Measurements from ENCODE around the gene TMEM170B.
"Not testable (repeated sequence)": the region's sequence is repeated elsewhere in the genome, so short reads cannot be mapped to it uniquely, and the experiment has no call there.

The TMEM170B gene

GRCh38 chr6:11528996-11529395, 8.6 kb upstream of the TMEM170B start:
- no peak for DNase-seq (ENCODE audit: low read depth)

GRCh38 chr6:11532097-11532496, 5.5 kb upstream of the TMEM170B start:
- DNase-seq (ENCODE audit: low read depth), result no peak

GRCh38 chr6:11534561-11534960, 3.0 kb upstream of the TMEM170B start:
- no peak for DNase-seq (ENCODE audit: low read depth)

GRCh38 chr6:11535801-11536230, 1.7 kb upstream of the TMEM170B start:
- no peak for DNase-seq (ENCODE audit: low read depth)

DNA sequence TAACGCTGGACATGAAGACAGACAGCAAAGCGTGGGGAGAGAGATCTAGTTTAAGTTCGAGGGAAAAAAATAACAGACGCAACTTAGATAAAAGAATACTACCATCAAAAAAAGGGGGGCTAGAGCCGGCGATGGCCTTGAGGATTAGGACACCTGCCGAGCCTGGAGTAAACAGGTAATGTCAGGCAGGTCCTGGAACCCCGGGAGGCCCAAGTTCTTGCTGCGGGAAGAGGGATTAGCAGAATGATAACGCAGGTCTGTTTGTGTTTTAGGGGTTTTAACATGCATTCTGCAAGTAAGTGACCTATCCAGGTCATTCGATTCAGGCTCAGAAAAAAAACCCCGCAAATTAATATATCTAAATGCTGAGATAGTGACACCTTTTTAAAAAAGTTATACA, 754 bp upstream of the TMEM170B start:
- DNase-seq (ENCODE audit: low read depth), result no peak

DNA sequence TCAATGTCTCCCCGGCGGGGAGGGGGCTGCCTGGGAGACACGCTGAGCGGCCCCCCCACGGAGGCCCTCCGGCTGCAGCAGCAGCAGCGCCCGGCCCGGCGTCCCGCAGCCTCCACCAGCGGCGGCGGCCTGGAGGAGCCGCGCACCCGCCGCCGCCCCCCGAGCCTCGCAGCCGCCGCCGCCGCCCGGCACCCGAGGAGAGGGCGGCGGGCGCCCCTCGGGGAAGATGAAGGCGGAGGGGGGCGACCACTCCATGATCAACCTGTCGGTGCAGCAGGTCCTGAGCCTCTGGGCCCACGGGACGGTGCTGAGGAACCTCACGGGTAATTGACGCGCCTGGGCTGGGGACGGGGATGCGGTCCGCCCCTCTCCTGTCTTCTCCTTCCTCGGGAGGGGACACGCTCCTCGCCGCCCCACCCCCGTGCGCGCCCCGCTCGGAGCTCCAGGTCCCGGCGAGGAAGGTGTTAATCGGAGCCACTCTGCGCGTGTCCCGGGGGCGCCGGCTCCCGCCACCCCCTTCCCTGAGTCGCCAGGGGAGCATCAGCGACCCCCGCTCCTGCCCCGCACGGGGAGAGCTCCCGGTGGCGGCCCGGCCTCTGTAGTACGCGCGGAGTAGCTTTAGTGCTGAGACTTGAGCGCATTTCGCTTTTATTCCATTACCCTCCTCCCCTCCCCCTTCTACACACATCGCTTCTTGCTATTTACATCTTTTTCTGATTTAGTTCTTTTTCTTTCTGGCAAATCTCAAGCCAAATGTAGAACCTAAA, 686 bp downstream of the TMEM170B start:
- DNase-seq (ENCODE audit: low read depth), result peak; percentile 11

DNA sequence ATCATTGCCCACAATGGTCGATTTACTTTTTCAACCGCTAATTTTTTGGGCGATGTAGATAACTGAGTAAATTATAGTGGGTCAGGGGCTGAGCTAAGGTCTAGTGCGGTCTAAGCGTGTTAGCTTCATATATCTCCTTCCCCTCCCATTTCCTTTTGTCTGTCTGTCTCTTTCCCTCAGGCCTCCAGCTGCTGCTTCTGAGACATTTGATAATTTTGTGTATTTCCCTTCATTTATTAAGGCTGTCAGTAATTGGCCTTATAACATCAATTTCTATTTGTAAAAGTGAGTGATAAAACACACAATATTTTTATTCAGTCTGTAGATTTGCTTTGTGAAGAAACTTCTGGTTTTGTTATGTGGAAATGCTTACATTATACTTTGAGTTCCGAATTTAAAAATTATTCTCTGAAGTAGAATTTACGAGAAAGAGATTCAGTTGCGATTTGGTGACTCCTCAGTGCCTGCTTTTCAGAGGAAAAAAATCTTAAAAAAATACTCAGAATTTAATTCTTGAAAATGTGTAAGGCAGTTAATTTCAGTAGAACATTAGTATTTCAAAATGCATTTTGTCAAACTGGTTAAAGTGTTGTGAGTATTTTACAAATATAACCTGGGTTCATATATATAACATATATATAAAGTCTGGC, 1.4 kb downstream of the TMEM170B start:
- DNase-seq (ENCODE audit: low read depth), result no peak

DNA sequence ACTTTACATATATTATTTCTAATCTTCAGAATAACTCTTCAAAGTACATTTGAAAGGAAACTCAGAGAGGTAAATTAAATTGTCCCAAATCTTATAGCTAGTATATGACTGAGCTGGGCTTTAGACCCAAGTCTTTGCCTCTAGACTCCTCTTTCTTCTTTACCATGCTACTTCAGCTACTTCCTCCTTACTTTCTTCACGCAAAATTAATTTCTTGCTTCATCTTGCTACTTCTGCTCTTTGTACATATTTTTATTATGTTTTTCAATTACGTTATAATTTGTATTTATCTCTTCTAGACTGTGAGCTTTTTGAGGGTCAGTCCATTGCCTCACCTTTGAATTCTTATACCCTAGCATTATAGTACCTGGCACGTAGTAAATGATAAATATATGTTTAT, 5.3 kb downstream of the TMEM170B start:
- DNase-seq (ENCODE audit: low read depth), result no peak

GRCh38 chr6:11543919-11544518, 6.5 kb downstream of the TMEM170B start:
- DNase-seq (ENCODE audit: low read depth), result no peak

DNA sequence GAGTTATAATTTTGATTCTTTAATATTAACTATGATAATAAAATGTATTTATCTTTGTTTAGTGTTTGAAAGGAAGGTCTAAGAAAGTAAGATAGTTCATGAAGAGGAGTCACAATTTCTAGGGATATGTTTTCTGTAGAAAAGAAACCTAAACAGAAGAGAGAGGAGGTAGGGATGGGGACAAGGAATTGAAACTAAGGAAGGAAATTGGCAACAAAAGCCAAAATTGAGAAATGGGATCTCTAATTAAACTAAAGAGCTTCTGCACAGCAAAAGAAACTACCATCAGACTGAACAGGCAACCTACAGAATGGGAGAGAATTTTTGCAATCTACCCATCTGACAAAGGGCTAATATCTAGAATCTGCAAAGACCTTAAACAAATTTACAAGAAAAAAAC, 10.3 kb downstream of the TMEM170B start:
- not testable (repeated sequence) for DNase-seq (ENCODE audit: low read depth)

- DNase-seq (ENCODE audit: low read depth), result not testable (repeated sequence)
Observed at GRCh38 chr6:11548578-11548977, 11.0 kb downstream of the TMEM170B start.

DNA sequence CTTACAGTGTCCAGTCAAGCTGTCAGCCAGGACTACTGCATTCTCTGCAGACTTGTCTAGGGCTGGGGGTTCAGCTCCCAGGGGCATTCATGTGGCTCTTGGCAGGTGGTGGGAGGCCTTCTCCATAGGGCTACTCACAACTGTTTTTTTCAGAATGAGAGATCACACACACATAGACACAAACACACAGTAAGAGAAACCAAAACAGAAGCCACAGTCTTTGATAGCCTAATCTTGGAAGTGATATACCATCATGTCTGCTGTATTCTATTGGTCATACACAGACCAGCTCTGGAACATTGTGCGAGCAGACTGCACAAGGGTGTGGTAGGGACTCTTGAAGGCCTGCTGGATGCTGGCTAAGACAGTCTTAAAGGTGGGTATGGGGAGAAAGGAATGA, 13.5 kb downstream of the TMEM170B start:
- no peak for DNase-seq (ENCODE audit: low read depth)

- no peak for DNase-seq (ENCODE audit: low read depth)
Observed at GRCh38 chr6:11552442-11552841, 14.9 kb downstream of the TMEM170B start.

GRCh38 chr6:11553824-11554223, 16.3 kb downstream of the TMEM170B start:
- DNase-seq (ENCODE audit: low read depth), result no peak

- no peak for DNase-seq (ENCODE audit: low read depth)
Observed at GRCh38 chr6:11556309-11556708, 18.8 kb downstream of the TMEM170B start.

- no peak for DNase-seq (ENCODE audit: low read depth)
Observed at GRCh38 chr6:11563793-11564192, 26.2 kb downstream of the TMEM170B start.

DNA sequence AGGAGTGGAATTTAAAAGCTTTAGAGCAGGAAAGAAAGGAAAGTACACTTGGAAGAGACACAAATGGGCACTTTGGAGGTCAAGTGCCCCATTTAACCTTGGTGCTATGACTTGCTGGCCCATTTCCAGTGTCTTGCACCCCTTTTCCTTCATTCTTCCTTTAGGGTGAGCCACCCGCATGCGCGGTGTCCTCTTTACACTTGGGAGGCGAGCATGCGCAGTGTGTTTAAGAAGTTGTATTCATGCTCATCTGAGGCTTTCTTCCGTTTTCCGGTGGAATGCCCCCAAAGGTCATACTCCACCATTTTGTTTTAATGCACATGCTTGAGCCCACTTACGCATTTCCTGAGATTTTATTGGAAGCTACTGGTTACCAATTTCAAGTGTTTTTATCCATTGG, 29.1 kb downstream of the TMEM170B start:
- no peak for DNase-seq (ENCODE audit: low read depth)

DNA sequence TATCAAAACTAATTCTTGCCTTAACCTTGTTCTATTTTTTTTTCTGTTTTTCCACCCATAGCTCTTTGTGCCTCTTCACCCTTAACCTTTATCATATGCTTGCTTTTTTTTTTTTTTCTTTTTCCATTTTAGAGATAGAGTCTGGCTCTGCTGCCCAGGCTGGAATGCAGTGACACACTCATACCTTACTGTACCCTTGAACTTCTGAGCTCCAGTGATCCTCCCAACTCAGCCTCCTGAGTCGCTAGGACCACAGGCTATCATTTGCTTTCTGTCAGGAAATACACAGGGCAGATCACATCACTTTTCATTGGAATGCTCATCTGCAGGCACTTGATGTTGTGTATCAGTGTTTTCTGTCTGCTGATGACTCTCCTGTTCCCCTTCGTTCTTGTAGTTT, 33.5 kb downstream of the TMEM170B start:
- no peak for DNase-seq (ENCODE audit: low read depth)

DNA sequence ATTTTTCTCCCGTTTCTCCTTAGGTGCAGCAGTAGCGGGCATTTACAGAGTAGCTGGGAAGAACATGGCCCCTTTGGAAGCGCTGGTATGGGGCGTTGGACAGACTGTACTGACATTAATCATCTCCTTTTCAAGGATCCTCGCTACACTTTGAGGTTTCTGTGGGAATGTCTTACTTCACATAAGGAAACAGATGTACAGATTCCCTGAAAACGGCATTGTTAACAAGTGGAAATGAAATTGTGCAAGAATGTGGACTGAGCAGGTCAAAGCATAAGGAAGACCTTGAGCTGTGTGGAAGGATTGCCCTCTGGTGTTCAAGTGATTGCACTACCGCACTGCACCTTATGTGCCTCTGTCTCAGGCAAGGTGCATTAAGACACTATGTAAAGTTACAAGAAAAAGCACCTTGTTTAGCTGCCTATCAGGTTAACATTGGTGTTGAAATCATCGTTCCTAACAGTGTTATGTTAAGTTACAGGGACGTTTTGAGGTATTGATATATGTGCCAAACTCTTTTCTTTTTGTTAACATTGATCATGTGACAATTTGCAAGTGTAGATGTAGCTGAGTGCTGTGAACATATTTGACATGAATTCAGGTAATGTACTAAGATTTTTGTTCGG, 38.0 kb downstream of the TMEM170B start:
- DNase-seq (ENCODE audit: low read depth), result peak; percentile 17

DNA sequence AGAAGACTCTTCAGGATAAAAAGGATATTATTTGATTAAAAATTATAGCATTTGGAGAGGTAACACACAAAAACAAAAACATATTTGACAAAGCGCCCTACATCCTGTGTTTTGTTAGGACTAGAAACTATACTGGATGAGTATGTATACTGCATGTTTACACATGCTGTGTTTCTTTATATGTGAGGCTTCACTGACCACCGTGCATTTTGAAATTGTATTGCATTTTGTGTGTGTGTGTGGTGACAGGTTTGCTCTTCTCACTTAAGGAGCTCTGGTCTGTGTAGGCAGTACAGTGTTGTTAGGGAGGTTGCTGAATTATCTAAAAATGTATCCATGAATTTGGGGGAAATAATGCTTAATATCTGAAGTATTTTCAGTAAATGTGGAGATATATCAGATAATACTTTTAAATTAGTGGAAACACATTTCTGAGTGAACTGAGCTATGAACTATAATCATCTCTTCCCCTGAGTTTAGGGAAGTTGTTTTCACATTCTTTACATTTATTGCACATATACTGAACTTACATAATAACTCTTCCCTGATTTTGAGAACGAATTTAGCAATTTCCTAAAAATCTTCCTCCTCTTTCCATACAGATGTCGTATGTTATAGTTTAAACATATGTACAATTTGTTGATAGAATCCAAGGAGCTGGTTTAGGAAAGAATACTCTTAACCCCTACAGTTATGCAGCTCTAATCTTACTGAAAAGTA, 43.3 kb downstream of the TMEM170B start:
- no peak for DNase-seq (ENCODE audit: low read depth)

- DNase-seq (ENCODE audit: low read depth), result no peak
Observed at GRCh38 chr6:11584244-11584643, 46.7 kb downstream of the TMEM170B start.

DNA sequence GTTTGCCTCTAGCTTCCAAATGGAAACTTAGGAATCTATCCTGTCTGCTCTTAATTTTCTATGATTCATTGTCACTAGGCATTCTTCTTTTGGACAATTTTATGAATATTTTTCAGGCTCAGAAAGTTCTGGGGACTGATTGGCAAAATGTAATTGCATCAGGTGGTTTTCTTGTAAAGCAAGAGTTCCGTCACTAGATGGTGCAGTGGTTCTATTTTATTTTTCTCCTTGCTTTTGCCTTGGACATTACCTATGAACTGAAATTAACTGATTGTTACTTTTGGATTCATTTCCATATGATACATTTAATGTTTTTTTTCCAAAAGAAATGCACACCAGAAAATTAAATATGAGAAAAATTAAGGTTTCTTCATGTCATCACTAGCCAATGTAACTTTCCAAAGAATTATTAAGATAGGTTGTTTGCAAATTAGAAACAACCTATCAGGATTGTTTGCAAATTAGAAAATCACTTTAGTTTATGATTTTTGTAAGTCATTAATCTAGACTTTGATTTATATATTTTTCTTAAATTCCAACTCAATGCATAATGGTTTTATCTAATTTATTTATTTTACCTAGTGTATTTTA, 48.0 kb downstream of the TMEM170B start:
- DNase-seq (ENCODE audit: low read depth), result no peak
